H9 (cell line): ENCODE measurements around the gene ARHGEF12. TPM values are rescaled to one million over a fixed set of nuclear protein-coding genes. Genes with fewer than 3 reads are reported as not detected.

Experiments
- DNase-seq: peaks from one replicate; pipeline ENCODE4 v3.0.0-alpha.2; 2017
- H2AFZ ChIP-seq: one replicate; pipeline ENCODE4 v1.6.1; 2013; ENCODE audit warnings: mild to moderate bottlenecking, low read length, control low read depth, moderate library complexity
- H2AK5ac ChIP-seq: 2 replicates; pipeline ENCODE4 v1.6.1; 2013; ENCODE audit warnings: low read length, control low read depth, mixed read lengths; ENCODE audit not compliant: insufficient read length
- H2BK120ac ChIP-seq: one replicate; pipeline ENCODE4 v1.6.1; 2013; ENCODE audit warnings: low read depth, mild to moderate bottlenecking, low read length, control low read depth, inconsistent platforms; ENCODE audit not compliant: poor library complexity, severe bottlenecking
- H2BK12ac ChIP-seq: 2 replicates; pipeline ENCODE4 v1.6.1; 2013; ENCODE audit warnings: low read length, control low read depth, mixed read lengths, low read depth; ENCODE audit not compliant: insufficient read length
- H2BK15ac ChIP-seq: 2 replicates; pipeline ENCODE4 v1.6.1; 2013; ENCODE audit warnings: low read depth, low read length, control low read depth
- H2BK20ac ChIP-seq: one replicate; pipeline ENCODE4 v1.6.1; 2013; ENCODE audit warnings: low read depth, mild to moderate bottlenecking, low read length, control low read depth, inconsistent platforms; ENCODE audit not compliant: poor library complexity, severe bottlenecking
- H2BK5ac ChIP-seq: 2 replicates; pipeline ENCODE4 v1.6.1; 2013; ENCODE audit warnings: low read length, control low read depth, mixed read lengths; ENCODE audit not compliant: insufficient read length
- H3K14ac ChIP-seq: 2 replicates; pipeline ENCODE4 v1.6.1; 2013; ENCODE audit warnings: low read length, control low read depth; ENCODE audit not compliant: insufficient read depth
- H3K18ac ChIP-seq: 2 replicates; pipeline ENCODE4 v1.6.1; 2013; ENCODE audit warnings: low read depth, mild to moderate bottlenecking, mixed read lengths, low read length, control low read depth; ENCODE audit not compliant: insufficient read length
- H3K23ac ChIP-seq: 2 replicates; pipeline ENCODE4 v1.6.1; 2013; ENCODE audit warnings: low read length, control low read depth, mixed read lengths, low read depth; ENCODE audit not compliant: insufficient read length
- H3K23me2 ChIP-seq: 2 replicates; pipeline ENCODE4 v1.6.1; 2013; ENCODE audit warnings: low read depth, mild to moderate bottlenecking, mixed read lengths, low read length, control low read depth; ENCODE audit not compliant: insufficient read length, poor library complexity, severe bottlenecking
- H3K27ac ChIP-seq: 2 replicates; pipeline ENCODE4 v1.5.1; 2013; ENCODE audit warnings: low read length, control low read depth, mixed read lengths, low read depth; ENCODE audit not compliant: insufficient read length
- H3K27me3 ChIP-seq: 2 replicates; pipeline ENCODE4 v1.6.1; 2013; ENCODE audit warnings: low read length, control low read depth, inconsistent platforms; ENCODE audit not compliant: insufficient read depth
- H3K4ac ChIP-seq: 2 replicates; pipeline ENCODE4 v1.6.1; 2013; ENCODE audit warnings: low read depth, mild to moderate bottlenecking, control low read depth, inconsistent platforms, low read length, moderate library complexity
- H3K4me1 ChIP-seq: 2 replicates; pipeline ENCODE4 v1.6.1; 2013; ENCODE audit warnings: low read length, control low read depth, inconsistent platforms; ENCODE audit not compliant: insufficient read depth
- H3K4me2 ChIP-seq: 2 replicates; pipeline ENCODE4 v1.6.1; 2013; ENCODE audit warnings: low read length, control low read depth, mixed read lengths; ENCODE audit not compliant: insufficient read length, insufficient read depth
- H3K56ac ChIP-seq: 2 replicates; pipeline ENCODE4 v1.6.1; 2013; ENCODE audit warnings: low read depth, mild to moderate bottlenecking, mixed read lengths, low read length, control low read depth; ENCODE audit not compliant: insufficient read length
- H3K79me1 ChIP-seq: 2 replicates; pipeline ENCODE4 v1.6.1; 2013; ENCODE audit warnings: low read depth, mild to moderate bottlenecking, moderate library complexity, low read length, control low read depth, inconsistent platforms; ENCODE audit not compliant: insufficient read depth, poor library complexity, severe bottlenecking
- H3K79me2 ChIP-seq: 2 replicates; pipeline ENCODE4 v1.6.1; 2013; ENCODE audit warnings: low read length, control low read depth, inconsistent platforms; ENCODE audit not compliant: insufficient read depth
- H3K9ac ChIP-seq: 2 replicates; pipeline ENCODE4 v1.6.1; 2013; ENCODE audit warnings: low read length, control low read depth, mixed read lengths; ENCODE audit not compliant: insufficient read length; ENCODE audit errors: extremely low read depth
- H3K9me3 ChIP-seq: one replicate; pipeline ENCODE4 v1.6.1; 2013; ENCODE audit warnings: low read depth, low read length, inconsistent platforms; ENCODE audit not compliant: control insufficient read depth
- H3T11ph ChIP-seq: one replicate; pipeline ENCODE4 v1.6.1; 2013; ENCODE audit warnings: mild to moderate bottlenecking, low read length, control low read depth, inconsistent platforms
- H4K20me1 ChIP-seq: one replicate; pipeline ENCODE4 v1.6.1; 2013; ENCODE audit not compliant: control insufficient read depth, insufficient read length, insufficient read depth
- H4K5ac ChIP-seq: 2 replicates; pipeline ENCODE4 v1.6.1; 2013; ENCODE audit warnings: low read depth, mild to moderate bottlenecking, mixed read lengths, low read length, control low read depth; ENCODE audit not compliant: insufficient read length
- H4K8ac ChIP-seq: replicated peaks from 2 replicates; pipeline ENCODE4 v1.6.1; 2013; ENCODE audit warnings: low read length, control low read depth, mixed read lengths, low read depth; ENCODE audit not compliant: insufficient read length
- H4K91ac ChIP-seq: 2 replicates; pipeline ENCODE4 v1.6.1; 2013; ENCODE audit warnings: low read depth, mild to moderate bottlenecking, moderate library complexity, mixed read lengths, low read length, control low read depth; ENCODE audit not compliant: insufficient read length
- H3K27ac Mint-ChIP-seq, 3 experiments: 2 replicates in 2 of 3; 3 replicates in 1 of 3; pipeline ENCODE4 v1.8.0; 2020 to 2021; ENCODE audit warnings: mixed read lengths in 3 of 3, mild to moderate bottlenecking in 1 of 3, moderate library complexity in 1 of 3
- H3K27me3 Mint-ChIP-seq: 2 replicates; pipeline ENCODE4 v1.8.0; 2021; ENCODE audit warnings: low read depth, mild to moderate bottlenecking, moderate library complexity, mixed read lengths
- H3K36me3 Mint-ChIP-seq, 3 experiments: 2 replicates in 2 of 3; 3 replicates in 1 of 3; pipeline ENCODE4 v1.8.0; 2020 to 2021; ENCODE audit warnings: low read depth in 3 of 3, mixed read lengths in 3 of 3; ENCODE audit not compliant: insufficient read depth in 1 of 3
- H3K4me1 Mint-ChIP-seq, 2 experiments: 2 replicates each; pipeline ENCODE4 v1.8.0; 2020; ENCODE audit warnings: mixed read lengths in 2 of 2
- H3K4me3 Mint-ChIP-seq, 2 experiments: 2 replicates in 1 of 2; 3 replicates in 1 of 2; pipeline ENCODE4 v1.8.0; 2020 to 2021; ENCODE audit warnings: mild to moderate bottlenecking in 2 of 2, mixed read lengths in 2 of 2, moderate library complexity in 1 of 2
- H3K9me3 Mint-ChIP-seq, 2 experiments: 2 replicates in 1 of 2; 3 replicates in 1 of 2; pipeline ENCODE4 v1.8.0; 2020; ENCODE audit warnings: mild to moderate bottlenecking in 2 of 2, mixed read lengths in 2 of 2, moderate library complexity in 1 of 2
- CTCF ChIP-seq: fragments of 200-600 bp; sonication (generic); conservative IDR thresholded peaks from 3 replicates; pipeline ENCODE4 v1.8.0; 2021; ENCODE audit warnings: antibody characterized with exemption, mild to moderate bottlenecking
- WGBS: extraction: QIAGEN DNeasy Blood & Tissue Kit; methylation state at CpG from one replicate; pipeline ENCODE4 v1.1.7; 2013; ENCODE audit warnings: missing lambda C conversion rate, low lambda C conversion rate, mixed read lengths; ENCODE audit not compliant: insufficient read length; ENCODE audit errors: extremely low coverage; 5-methylcytosine and 5-hydroxymethylcytosine counted together
- total RNA-seq: library from RNA; stranded (reverse); gene quantifications from 2 replicates; pipeline ENCODE4 v1.2.1, GENCODE V29; 2021

ARHGEF12 gene
- total RNA-seq, 1 experiment from 2014 or later: 27.0 TPM

- Histone ChIP-seq H2BK120ac (no peak overlapping the region), H3K4me1 (no peaks in the 10 kb centered on the region), H4K8ac (no peak overlapping the region), H3K4ac (no peak overlapping the region), H3K27me3 (no peaks in the 10 kb centered on the region), H3K23me2 (no peaks in the 10 kb centered on the region), H3K4me2 (no peak overlapping the region), H3K27ac (no peak overlapping the region), H3K9me3 (no peaks in the 10 kb centered on the region), H3K23ac (no peak overlapping the region), H4K20me1 (no peaks in the 10 kb centered on the region), H2AK5ac (no peak overlapping the region), H2AFZ (no peak overlapping the region), H3T11ph (no peak overlapping the region), H3K14ac (no peak overlapping the region), H2BK5ac (no peak overlapping the region), H2BK12ac (no peak overlapping the region), H3K18ac (no peak overlapping the region), H4K91ac (no peak overlapping the region), H4K5ac (no peak overlapping the region), H2BK20ac (no peak overlapping the region), H2BK15ac (no peak overlapping the region), H3K79me2 (no peaks in the 10 kb centered on the region), H3K79me1 (no peaks in the 10 kb centered on the region), H3K9ac (no peak overlapping the region), H3K56ac (no peak overlapping the region)
- DNase-seq: no peak
- Mint-ChIP-seq H3K27ac (0 out of 7 replicates have a peak overlapping the region, but pooled peaks of 1 of the 3 experiments have one; percentile 13), H3K4me1 (no peaks in the 10 kb centered on the region), H3K4me3 (no peak overlapping the region), H3K36me3 (peaks cover 0 to 7% (median 2%) of the 10 kb centered on the region in 3 experiments; a peak in 2 of 7 replicates), H3K9me3 (no peaks in the 10 kb centered on the region), H3K27me3 (no peaks in the 10 kb centered on the region)
- WGBS: no CpG with 5 or more reads among the region's 3 CpGs
- no peak for TF ChIP-seq CTCF
Observed at GRCh38 chr11:120424970-120425332, 88.7 kb downstream of the ARHGEF12 start.
